ENCODE results near the gene IDI2. TPM values are rescaled to one million over a fixed set of nuclear protein-coding genes. Genes with fewer than 3 reads are reported as not detected.
A peak's percentile ranks its signal among the peaks of the same experiment; 100 is the strongest.
"Not testable (repeated sequence)": the region's sequence is repeated elsewhere in the genome, so short reads cannot be mapped to it uniquely, and the experiment has no call there.

Gene IDI2
- total RNA-seq, 3 donors from 2014 or later (not counting 1 experiment from before 2014, with no cell fraction given): not detected

- Histone ChIP-seq H3K27ac (ENCODE audit: low read length) (no peak overlapping the region), H3K4me1 (ENCODE audit: control insufficient read depth, insufficient read depth, low read length) (peaks cover 20% of the 10 kb centered on the region)
Measured at GRCh38 chr10:1070919-1071318, 45.3 kb upstream of the IDI2 start.

GRCh38 chr10:1068380-1069361, 43.0 kb upstream of the IDI2 start:
- 62% methylated on average over 9 of the region's 10 CpGs for whole genome bisulfite sequencing (ENCODE audit: insufficient coverage)
- Histone ChIP-seq H3K27me3 (ENCODE audit: control insufficient read depth, insufficient read depth, low read length) (no peaks in the 10 kb centered on the region), H3K36me3 (ENCODE audit: control insufficient read depth, insufficient read depth, low read length) (peaks cover 12% of the 10 kb centered on the region), H3K4me3 (ENCODE audit: low read length) (no peak overlapping the region), H3K4me1 (ENCODE audit: control insufficient read depth, insufficient read depth, low read length) (peaks cover 32% of the 10 kb centered on the region), H3K9me3 (ENCODE audit: control insufficient read depth, insufficient read depth, low read length) (no peaks in the 10 kb centered on the region), H3K27ac (ENCODE audit: low read length) (peak overlapping the region; percentile 41)
- TF ChIP-seq CTCF (IDR thresholded peaks at IDR 0.05): no peak
- intact Hi-C loops (cut with micrococcal nuclease): loop anchor here (5.0 kb wide), 1 partner anchor 736 kb away; no protein-coding TSS in a partner anchor
- Mint-ChIP-seq H3K27me3 (ENCODE audit: low read depth in 2 of 2) (no peaks in the 10 kb centered on the region), H3K27ac (peak overlapping the region; percentile 84 to 89), H3K36me3 (no peaks in the 10 kb centered on the region), H3K4me1 (peaks cover 67 to 72% of the 10 kb centered on the region in 2 donors), H3K4me3 (peak overlapping the region; percentile 75), H3K9me3 (no peaks in the 10 kb centered on the region)
- DNase-seq: no peak
- peak; percentile 56 to 61 (median 56) for ATAC-seq

More at GRCh38 chr10:1070919-1071318, 45.3 kb upstream of the IDI2 start:
- no peak for TF ChIP-seq CTCF (IDR thresholded peaks at IDR 0.05)
- H3K4me3 Mint-ChIP-seq: no peak overlapping the region
- H3K27me3 ChIP-seq (ENCODE audit: control insufficient read depth, insufficient read depth, low read length): no peaks in the 10 kb centered on the region
- H3K27me3 Mint-ChIP-seq (ENCODE audit: low read depth in 2 of 2): no peaks in the 10 kb centered on the region
- peaks cover 24% of the 10 kb centered on the region for H3K36me3 ChIP-seq (ENCODE audit: control insufficient read depth, insufficient read depth, low read length)
- peaks cover 54 to 67% of the 10 kb centered on the region in 2 donors for H3K4me1 Mint-ChIP-seq
- H3K4me3 ChIP-seq (ENCODE audit: low read length): no peak overlapping the region
- H3K9me3 Mint-ChIP-seq: no peaks in the 10 kb centered on the region
- no peaks in the 10 kb centered on the region for H3K36me3 Mint-ChIP-seq
- intact Hi-C loops (cut with micrococcal nuclease): no loop called here
- no peak for ATAC-seq
- peak overlapping the region; percentile 19 to 89 for H3K27ac Mint-ChIP-seq
- no peak for DNase-seq
- H3K9me3 ChIP-seq (ENCODE audit: control insufficient read depth, insufficient read depth, low read length): no peaks in the 10 kb centered on the region
- 87% methylated on average over 4 of the region's 7 CpGs for WGBS (ENCODE audit: insufficient coverage)

- Mint-ChIP-seq H3K4me1 (peaks cover 87 to 88% of the 10 kb centered on the region in 2 donors), H3K27ac (peak overlapping the region; percentile 84 to 89)
- H3K27me3 Mint-ChIP-seq (ENCODE audit: low read depth in 2 of 2); H3K4me3 Mint-ChIP-seq; H3K36me3 ChIP-seq (ENCODE audit: control insufficient read depth, insufficient read depth, low read length); DNase-seq; H3K4me3 ChIP-seq (ENCODE audit: low read length); ATAC-seq; H3K36me3 Mint-ChIP-seq; H3K27me3 ChIP-seq (ENCODE audit: control insufficient read depth, insufficient read depth, low read length); H3K9me3 Mint-ChIP-seq; H3K27ac ChIP-seq (ENCODE audit: low read length); H3K9me3 ChIP-seq (ENCODE audit: control insufficient read depth, insufficient read depth, low read length): not testable (repeated sequence)
- WGBS (ENCODE audit: insufficient coverage): 100% methylated on average over 6 of the region's 8 CpGs
- intact Hi-C loops (cut with micrococcal nuclease): loop anchor here (5.0 kb wide), 1 partner anchor 734 kb away; no protein-coding TSS in a partner anchor
- H3K4me1 ChIP-seq (ENCODE audit: control insufficient read depth, insufficient read depth, low read length): peaks cover 50% of the 10 kb centered on the region
Measured at GRCh38 chr10:1066734-1067133, 41.1 kb upstream of the IDI2 start.

GRCh38 chr10:1064964-1065247, 39.2 kb upstream of the IDI2 start:
- no peaks in the 10 kb centered on the region for H3K9me3 ChIP-seq (ENCODE audit: control insufficient read depth, insufficient read depth, low read length)
- intact Hi-C loops (cut with micrococcal nuclease): loop anchor here (5.0 kb wide), 2 partner anchors 53 to 733 kb away; no protein-coding TSS in a partner anchor
- no peaks in the 10 kb centered on the region for H3K27me3 ChIP-seq (ENCODE audit: control insufficient read depth, insufficient read depth, low read length)
- H3K4me3 Mint-ChIP-seq: no peak overlapping the region
- H3K9me3 Mint-ChIP-seq: no peaks in the 10 kb centered on the region
- no peak for TF ChIP-seq CTCF (IDR thresholded peaks at IDR 0.05)
- no peaks in the 10 kb centered on the region for H3K27me3 Mint-ChIP-seq (ENCODE audit: low read depth in 2 of 2)
- H3K27ac Mint-ChIP-seq: peak overlapping the region; percentile 88 to 89
- no peaks in the 10 kb centered on the region for H3K36me3 Mint-ChIP-seq
- ATAC-seq (no peak), DNase-seq (no peak)
- peaks cover 95 to 97% of the 10 kb centered on the region in 2 donors for H3K4me1 Mint-ChIP-seq
- peaks cover 3% of the 10 kb centered on the region for H3K36me3 ChIP-seq (ENCODE audit: control insufficient read depth, insufficient read depth, low read length)
- 95% methylated on average over 4 of the region's 4 CpGs for whole genome bisulfite sequencing (ENCODE audit: insufficient coverage)
- peak overlapping the region; percentile 74 for H3K27ac ChIP-seq (ENCODE audit: low read length)
- peaks cover 63% of the 10 kb centered on the region for H3K4me1 ChIP-seq (ENCODE audit: control insufficient read depth, insufficient read depth, low read length)
- H3K4me3 ChIP-seq (ENCODE audit: low read length): no peak overlapping the region
